Neural crest cell (in vitro differentiated cells): ENCODE measurements around the gene ZNF804A. TPM values are rescaled to one million over a fixed set of nuclear protein-coding genes. Genes with fewer than 3 reads are reported as not detected.

ENCODE experiments used
- DNase-seq: peaks from one replicate; pipeline ENCODE4 v3.0.0; 2021; ENCODE audit warnings: low read depth, mixed read lengths, low spot score
- H3K27ac Mint-ChIP-seq: one replicate; pipeline ENCODE4 v1.8.0; 2021; ENCODE audit warnings: mild to moderate bottlenecking, mixed read lengths; ENCODE audit not compliant: unreplicated experiment
- H3K27me3 Mint-ChIP-seq: 2 replicates; pipeline ENCODE4 v1.8.0; 2021; ENCODE audit warnings: low read depth, mild to moderate bottlenecking, mixed read lengths
- H3K36me3 Mint-ChIP-seq: 2 replicates; pipeline ENCODE4 v1.8.0; 2021; ENCODE audit warnings: low read depth, mild to moderate bottlenecking, mixed read lengths
- H3K4me1 Mint-ChIP-seq: 2 replicates; pipeline ENCODE4 v1.8.0; 2021; ENCODE audit warnings: mixed read lengths
- H3K4me3 Mint-ChIP-seq: one replicate; pipeline ENCODE4 v1.8.0; 2021; ENCODE audit warnings: mild to moderate bottlenecking, mixed read lengths
- H3K9me3 Mint-ChIP-seq: 2 replicates; pipeline ENCODE4 v1.8.0; 2021; ENCODE audit warnings: mixed read lengths
- total RNA-seq: library from RNA; stranded (reverse); gene quantifications from 2 replicates; pipeline ENCODE4 v1.2.1, GENCODE V29; 2021
- TF ChIP-seq, protein P1 (sequence below): fragments of 200-600 bp; sonication (generic); conservative IDR thresholded peaks from 2 replicates; pipeline ENCODE4 v1.5.0; 2021; ENCODE audit warnings: antibody characterized with exemption, mild to moderate bottlenecking

Gene ZNF804A
- total RNA-seq, 1 donor from 2014 or later, result 0.47 TPM

DNA sequence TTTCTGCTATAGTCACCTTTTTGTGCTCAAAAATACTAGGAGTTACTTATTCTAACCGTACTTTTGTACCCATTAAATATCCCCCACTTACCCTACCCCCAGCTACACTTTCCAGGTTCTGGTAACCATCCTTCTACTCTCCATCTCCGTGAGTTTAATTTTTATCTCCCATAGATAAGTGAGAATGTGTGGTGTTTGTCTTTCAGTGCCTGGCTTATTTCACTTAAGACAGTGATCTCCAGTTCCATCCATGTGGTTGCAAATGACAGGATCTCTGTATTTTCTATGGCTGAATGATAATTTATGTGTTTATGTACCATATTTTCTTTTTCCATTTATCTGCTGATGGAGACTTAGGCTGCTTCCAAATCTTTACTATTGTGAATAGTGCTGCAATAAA lies 323.3 kb downstream of the ZNF804A start:
- Mint-ChIP-seq H3K36me3 (peaks cover 4% of the 10 kb centered on the region), H3K27me3 (no peaks in the 10 kb centered on the region), H3K4me3 (no peak overlapping the region), H3K27ac (no peak overlapping the region), H3K9me3 (peaks cover 7% of the 10 kb centered on the region), H3K4me1 (no peaks in the 10 kb centered on the region)
- DNase-seq, result no peak
- TF ChIP-seq, protein P1, sequence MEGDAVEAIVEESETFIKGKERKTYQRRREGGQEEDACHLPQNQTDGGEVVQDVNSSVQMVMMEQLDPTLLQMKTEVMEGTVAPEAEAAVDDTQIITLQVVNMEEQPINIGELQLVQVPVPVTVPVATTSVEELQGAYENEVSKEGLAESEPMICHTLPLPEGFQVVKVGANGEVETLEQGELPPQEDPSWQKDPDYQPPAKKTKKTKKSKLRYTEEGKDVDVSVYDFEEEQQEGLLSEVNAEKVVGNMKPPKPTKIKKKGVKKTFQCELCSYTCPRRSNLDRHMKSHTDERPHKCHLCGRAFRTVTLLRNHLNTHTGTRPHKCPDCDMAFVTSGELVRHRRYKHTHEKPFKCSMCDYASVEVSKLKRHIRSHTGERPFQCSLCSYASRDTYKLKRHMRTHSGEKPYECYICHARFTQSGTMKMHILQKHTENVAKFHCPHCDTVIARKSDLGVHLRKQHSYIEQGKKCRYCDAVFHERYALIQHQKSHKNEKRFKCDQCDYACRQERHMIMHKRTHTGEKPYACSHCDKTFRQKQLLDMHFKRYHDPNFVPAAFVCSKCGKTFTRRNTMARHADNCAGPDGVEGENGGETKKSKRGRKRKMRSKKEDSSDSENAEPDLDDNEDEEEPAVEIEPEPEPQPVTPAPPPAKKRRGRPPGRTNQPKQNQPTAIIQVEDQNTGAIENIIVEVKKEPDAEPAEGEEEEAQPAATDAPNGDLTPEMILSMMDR, result no peak

DNA sequence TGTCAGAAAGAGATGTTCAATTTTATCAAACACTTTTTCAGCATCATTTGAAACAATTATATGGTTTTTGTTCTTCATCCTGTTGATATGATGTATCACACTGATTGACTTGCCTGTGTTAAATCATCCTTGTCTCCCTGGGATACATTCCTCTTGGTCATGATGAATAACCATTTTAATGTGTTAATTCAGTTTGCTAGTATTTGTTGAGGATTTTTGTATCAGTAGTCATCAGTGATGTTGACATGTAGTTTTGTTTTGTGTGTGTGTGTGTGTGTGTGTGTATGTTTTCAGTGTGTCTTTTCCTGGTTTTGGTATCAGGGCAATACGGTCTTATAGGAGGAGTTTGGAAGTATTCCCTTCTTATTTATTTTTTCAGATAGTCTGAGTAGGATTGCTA lies 325.4 kb downstream of the ZNF804A start:
- DNase-seq, result no peak
- TF ChIP-seq, protein P1, result no peak
- H3K27me3 Mint-ChIP-seq, result no peaks in the 10 kb centered on the region
- H3K9me3 Mint-ChIP-seq, result peaks cover 10% of the 10 kb centered on the region
- H3K4me3 Mint-ChIP-seq, result no peak overlapping the region
- H3K27ac Mint-ChIP-seq, result no peak overlapping the region
- H3K4me1 Mint-ChIP-seq, result no peaks in the 10 kb centered on the region
- H3K36me3 Mint-ChIP-seq, result peaks cover 6% of the 10 kb centered on the region

DNA sequence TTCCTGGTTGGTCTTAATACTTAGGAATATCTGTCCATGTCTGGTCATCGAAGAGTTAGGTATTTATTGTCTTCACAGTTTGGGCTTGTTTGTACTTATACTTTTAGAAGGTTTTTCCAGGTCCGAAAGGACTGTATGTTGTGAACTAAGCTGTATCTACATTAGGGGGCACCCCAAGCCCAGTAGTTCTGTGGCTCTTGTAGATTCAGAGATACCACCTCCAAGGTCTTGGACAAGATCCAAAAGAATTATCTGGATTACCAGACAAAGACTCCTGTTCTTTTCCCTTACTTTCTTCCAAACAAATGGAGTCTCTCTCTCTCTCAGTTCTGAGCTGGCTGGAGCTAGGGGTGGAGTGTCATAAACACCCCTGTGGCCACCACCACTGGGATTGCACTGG lies 328.7 kb downstream of the ZNF804A start:
- peaks cover 6% of the 10 kb centered on the region for H3K36me3 Mint-ChIP-seq
- H3K4me1 Mint-ChIP-seq, result no peaks in the 10 kb centered on the region
- no peaks in the 10 kb centered on the region for H3K27me3 Mint-ChIP-seq
- H3K4me3 Mint-ChIP-seq, result no peak overlapping the region
- H3K27ac Mint-ChIP-seq, result no peak overlapping the region
- H3K9me3 Mint-ChIP-seq, result peaks cover 14% of the 10 kb centered on the region
- DNase-seq, result no peak
- TF ChIP-seq, protein P1, result no peak

DNA sequence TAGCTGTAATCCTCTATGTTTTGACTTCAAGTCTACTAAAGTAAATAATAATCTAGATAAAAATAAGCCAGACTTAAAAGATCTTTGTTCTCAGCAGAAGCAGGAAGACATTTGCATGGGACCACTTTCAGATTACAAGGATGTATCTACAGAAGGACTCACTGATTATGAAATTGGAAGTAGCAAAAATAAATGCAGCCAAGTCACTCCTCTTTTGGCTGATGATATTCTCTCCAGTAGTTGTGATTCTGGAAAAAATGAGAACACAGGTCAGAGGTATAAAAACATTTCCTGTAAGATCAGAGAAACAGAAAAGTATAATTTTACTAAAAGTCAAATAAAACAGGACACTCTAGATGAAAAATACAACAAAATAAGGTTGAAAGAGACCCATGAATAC lies 338.4 kb downstream of the ZNF804A start:
- no peaks in the 10 kb centered on the region for H3K27me3 Mint-ChIP-seq
- peaks cover 18% of the 10 kb centered on the region for H3K4me1 Mint-ChIP-seq
- H3K36me3 Mint-ChIP-seq, result no peaks in the 10 kb centered on the region
- H3K4me3 Mint-ChIP-seq, result no peak overlapping the region
- no peak overlapping the region for H3K27ac Mint-ChIP-seq
- H3K9me3 Mint-ChIP-seq, result peaks cover 4% of the 10 kb centered on the region
- no peak for DNase-seq
- TF ChIP-seq, protein P1, result no peak

DNA sequence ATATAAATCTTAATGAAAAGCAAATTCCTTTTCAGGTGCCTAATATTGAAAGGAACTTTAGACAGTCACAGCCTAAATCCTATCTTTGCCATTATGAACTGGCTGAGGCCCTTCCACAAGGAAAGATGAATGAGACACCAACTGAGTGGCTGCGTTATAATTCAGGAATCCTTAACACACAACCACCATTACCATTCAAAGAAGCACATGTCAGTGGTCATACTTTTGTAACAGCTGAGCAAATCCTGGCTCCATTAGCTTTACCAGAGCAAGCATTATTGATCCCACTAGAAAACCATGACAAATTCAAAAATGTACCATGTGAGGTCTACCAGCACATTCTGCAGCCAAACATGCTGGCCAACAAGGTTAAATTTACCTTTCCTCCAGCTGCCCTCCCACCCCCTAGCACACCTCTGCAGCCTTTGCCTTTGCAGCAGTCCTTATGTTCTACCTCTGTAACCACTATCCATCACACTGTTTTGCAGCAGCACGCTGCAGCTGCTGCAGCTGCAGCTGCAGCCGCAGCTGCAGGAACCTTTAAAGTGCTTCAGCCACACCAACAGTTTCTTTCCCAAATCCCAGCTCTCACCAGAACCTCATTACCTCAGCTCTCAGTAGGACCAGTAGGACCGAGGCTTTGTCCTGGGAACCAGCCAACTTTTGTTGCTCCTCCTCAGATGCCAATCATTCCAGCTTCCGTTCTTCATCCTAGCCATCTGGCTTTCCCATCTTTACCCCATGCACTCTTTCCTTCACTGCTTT lies 340.1 kb downstream of the ZNF804A start:
- no peak for DNase-seq

More for the DNA sequence above, 340.1 kb downstream of the ZNF804A start:
- no peaks in the 10 kb centered on the region for H3K36me3 Mint-ChIP-seq
- H3K27ac Mint-ChIP-seq, result no peak overlapping the region
- H3K4me3 Mint-ChIP-seq, result no peak overlapping the region
- TF ChIP-seq, protein P1, result no peak
- peaks cover 18% of the 10 kb centered on the region for H3K4me1 Mint-ChIP-seq
- no peaks in the 10 kb centered on the region for H3K9me3 Mint-ChIP-seq
- no peaks in the 10 kb centered on the region for H3K27me3 Mint-ChIP-seq
